ENCODE results near the gene JOSD2. TPM values are rescaled to one million over a fixed set of nuclear protein-coding genes. Genes with fewer than 3 reads are reported as not detected.

The JOSD2 gene
- total RNA-seq, 1 experiment from 2014 or later, result 5.4 TPM

DNA sequence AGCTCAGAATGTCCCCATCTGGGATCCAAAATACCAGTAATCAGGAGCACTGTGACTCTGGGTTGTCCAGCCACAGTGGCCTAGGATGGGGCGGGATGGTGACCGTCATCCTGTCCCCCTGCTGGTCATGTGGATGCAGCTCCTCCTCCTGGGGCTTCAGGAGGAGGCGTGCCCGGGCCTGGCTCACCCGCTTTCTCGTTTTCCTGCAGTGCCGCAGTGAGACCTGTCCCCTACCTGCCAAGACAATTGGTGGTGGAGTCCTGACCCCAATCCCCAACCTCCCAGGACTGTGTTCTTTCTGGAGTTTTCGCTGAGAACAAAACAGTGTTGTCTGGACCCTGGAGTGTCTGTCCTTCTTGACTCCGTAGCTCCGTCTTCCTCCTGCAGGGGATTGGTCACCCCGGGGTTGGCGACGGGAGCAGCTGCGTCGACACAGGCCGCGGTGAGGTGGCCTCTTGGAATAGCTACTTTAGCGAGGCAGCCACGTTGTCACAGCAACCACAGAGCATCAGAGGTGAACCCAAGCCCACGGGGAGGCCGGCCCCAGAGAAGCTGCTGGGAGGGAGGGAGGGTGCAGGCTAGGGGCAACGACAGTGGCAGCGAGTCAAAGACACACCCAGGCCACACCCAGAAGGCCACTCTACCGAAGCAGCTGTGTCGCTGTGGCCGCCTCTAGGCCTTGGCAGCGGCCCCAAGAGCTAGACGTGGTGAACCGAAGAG, 44.8 kb downstream of the JOSD2 start:
- H4K20me1 ChIP-seq (ENCODE audit: control insufficient read depth, insufficient read depth, insufficient read length), result no peaks in the 10 kb centered on the region
- no peak overlapping the region for H3K23ac ChIP-seq (ENCODE audit: insufficient read length, low read depth, low read length)
- H2BK120ac ChIP-seq (ENCODE audit: low read depth, low read length, poor library complexity, severe bottlenecking), result no peak overlapping the region
- Mint-ChIP-seq H3K4me1 (peaks cover 9 to 11% of the 10 kb centered on the region in 2 experiments), H3K27me3 (ENCODE audit: low read depth) (peaks cover 10% of the 10 kb centered on the region), H3K4me3 (no peak overlapping the region; a peak in 1 of 5 replicates), H3K9me3 (no peaks in the 10 kb centered on the region; a peak in 1 of 5 replicates), H3K36me3 (ENCODE audit: insufficient read depth in 1 of 3, low read depth in 3 of 3) (no peaks in the 10 kb centered on the region; a peak in 1 of 7 replicates), H3K27ac (peak overlapping the region; percentile 55 to 92 (median 76); a peak in 4 of 7 replicates)
- H3T11ph ChIP-seq (ENCODE audit: low read length), result no peak overlapping the region
- H3K27ac ChIP-seq (ENCODE audit: insufficient read length, low read depth, low read length), result no peak overlapping the region
- no peaks in the 10 kb centered on the region for H3K4me1 ChIP-seq (ENCODE audit: insufficient read depth, low read length)
- no peak overlapping the region for H3K56ac ChIP-seq (ENCODE audit: insufficient read length, low read depth, low read length)
- H4K8ac ChIP-seq (replicated peaks; ENCODE audit: insufficient read length, low read depth, low read length), result no peak overlapping the region
- H3K9ac ChIP-seq (ENCODE audit: extremely low read depth, insufficient read length, low read length), result no peak overlapping the region
- no peak overlapping the region for H2BK5ac ChIP-seq (ENCODE audit: insufficient read length, low read length)
- H2BK12ac ChIP-seq (ENCODE audit: insufficient read length, low read depth, low read length), result no peak overlapping the region
- no peaks in the 10 kb centered on the region for H3K9me3 ChIP-seq (ENCODE audit: control insufficient read depth, low read depth, low read length)
- H3K14ac ChIP-seq (ENCODE audit: insufficient read depth, low read length), result no peak overlapping the region
- no CpG with 5 or more reads among the region's 29 CpGs for WGBS (ENCODE audit: extremely low coverage, insufficient read length, low lambda C conversion rate)
- no peak overlapping the region for H4K5ac ChIP-seq (ENCODE audit: insufficient read length, low read depth, low read length)
- no peak overlapping the region for H2AFZ ChIP-seq (ENCODE audit: low read length)
- TF ChIP-seq, protein P1, sequence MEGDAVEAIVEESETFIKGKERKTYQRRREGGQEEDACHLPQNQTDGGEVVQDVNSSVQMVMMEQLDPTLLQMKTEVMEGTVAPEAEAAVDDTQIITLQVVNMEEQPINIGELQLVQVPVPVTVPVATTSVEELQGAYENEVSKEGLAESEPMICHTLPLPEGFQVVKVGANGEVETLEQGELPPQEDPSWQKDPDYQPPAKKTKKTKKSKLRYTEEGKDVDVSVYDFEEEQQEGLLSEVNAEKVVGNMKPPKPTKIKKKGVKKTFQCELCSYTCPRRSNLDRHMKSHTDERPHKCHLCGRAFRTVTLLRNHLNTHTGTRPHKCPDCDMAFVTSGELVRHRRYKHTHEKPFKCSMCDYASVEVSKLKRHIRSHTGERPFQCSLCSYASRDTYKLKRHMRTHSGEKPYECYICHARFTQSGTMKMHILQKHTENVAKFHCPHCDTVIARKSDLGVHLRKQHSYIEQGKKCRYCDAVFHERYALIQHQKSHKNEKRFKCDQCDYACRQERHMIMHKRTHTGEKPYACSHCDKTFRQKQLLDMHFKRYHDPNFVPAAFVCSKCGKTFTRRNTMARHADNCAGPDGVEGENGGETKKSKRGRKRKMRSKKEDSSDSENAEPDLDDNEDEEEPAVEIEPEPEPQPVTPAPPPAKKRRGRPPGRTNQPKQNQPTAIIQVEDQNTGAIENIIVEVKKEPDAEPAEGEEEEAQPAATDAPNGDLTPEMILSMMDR (conservative IDR thresholded peaks at IDR 0.05), result peak; percentile 74
- no peak overlapping the region for H2AK5ac ChIP-seq (ENCODE audit: insufficient read length, low read length)
- no peak overlapping the region for H2BK20ac ChIP-seq (ENCODE audit: low read depth, low read length, poor library complexity, severe bottlenecking)
- no peak overlapping the region for H3K4me2 ChIP-seq (ENCODE audit: insufficient read depth, insufficient read length, low read length)
- H3K79me1 ChIP-seq (ENCODE audit: insufficient read depth, low read depth, low read length, poor library complexity, severe bottlenecking), result no peaks in the 10 kb centered on the region
- H3K79me2 ChIP-seq (ENCODE audit: insufficient read depth, low read length), result no peaks in the 10 kb centered on the region
- H3K4ac ChIP-seq (ENCODE audit: low read depth, low read length), result no peak overlapping the region
- no peaks in the 10 kb centered on the region for H3K27me3 ChIP-seq (ENCODE audit: insufficient read depth, low read length)
- H3K23me2 ChIP-seq (ENCODE audit: insufficient read length, low read depth, low read length, poor library complexity, severe bottlenecking), result no peaks in the 10 kb centered on the region
- DNase-seq, result peak; percentile 89
- H4K91ac ChIP-seq (ENCODE audit: insufficient read length, low read depth, low read length), result no peak overlapping the region
- no peak overlapping the region for H2BK15ac ChIP-seq (ENCODE audit: low read depth, low read length)
- no peak overlapping the region for H3K18ac ChIP-seq (ENCODE audit: insufficient read length, low read depth, low read length)

Data from H9 (cell line).